NK-92 treated with Interleukin-12 subunit alpha and Interleukin-12 subunit beta, amount 100 ng/mL, for 24 hours (cell line): ENCODE measurements around the gene ECE2.
"Not testable (repeated sequence)": the region's sequence is repeated elsewhere in the genome, so short reads cannot be mapped to it uniquely, and the experiment has no call there.

Experiments
- DNase-seq: peaks from one replicate; lab custom pipeline; 2025; lab: John Stamatoyannopoulos, UW

Gene ECE2

DNA sequence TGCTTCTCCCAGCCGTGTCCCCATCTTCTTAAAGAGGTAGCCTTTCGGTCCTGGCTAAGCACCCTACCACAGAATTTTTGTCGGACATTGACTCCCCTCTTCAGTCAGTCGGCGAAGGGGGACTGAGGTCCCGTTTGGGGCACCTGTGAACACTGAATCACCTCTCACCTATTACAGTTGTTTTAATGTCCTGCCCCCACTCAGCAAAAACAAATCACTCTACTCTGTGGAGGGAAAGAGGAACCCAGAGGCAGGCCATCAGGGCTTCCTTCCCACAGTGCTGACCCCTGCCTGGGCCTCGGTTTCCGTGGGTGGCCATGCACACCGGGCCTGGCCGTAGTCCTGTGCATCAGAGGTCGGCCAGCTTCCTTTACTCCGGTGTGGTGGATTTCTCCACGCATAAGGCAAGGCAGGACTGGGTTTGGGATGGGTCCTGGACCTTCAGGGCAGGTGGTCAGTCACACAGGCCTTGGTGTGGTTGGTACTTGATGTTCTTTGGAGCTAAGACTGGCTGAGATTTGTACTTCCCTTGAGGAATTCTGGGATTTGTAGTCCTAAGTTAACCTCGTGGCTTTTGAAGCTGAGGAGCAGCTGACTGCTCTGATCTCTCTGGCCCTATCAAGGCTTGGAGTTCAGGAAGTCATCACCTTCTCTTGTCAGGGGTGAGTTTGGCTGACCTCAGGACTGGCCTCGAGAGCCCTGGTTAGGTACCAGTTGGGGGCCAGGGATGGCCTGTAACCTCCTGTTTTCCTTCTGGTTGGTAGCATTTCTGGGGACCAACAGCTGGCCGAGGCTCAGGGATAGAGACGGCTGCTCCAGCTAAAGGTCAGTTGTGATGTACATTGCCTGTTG lies 61.0 kb downstream of the ECE2 start:
- no peak for DNase-seq

DNA sequence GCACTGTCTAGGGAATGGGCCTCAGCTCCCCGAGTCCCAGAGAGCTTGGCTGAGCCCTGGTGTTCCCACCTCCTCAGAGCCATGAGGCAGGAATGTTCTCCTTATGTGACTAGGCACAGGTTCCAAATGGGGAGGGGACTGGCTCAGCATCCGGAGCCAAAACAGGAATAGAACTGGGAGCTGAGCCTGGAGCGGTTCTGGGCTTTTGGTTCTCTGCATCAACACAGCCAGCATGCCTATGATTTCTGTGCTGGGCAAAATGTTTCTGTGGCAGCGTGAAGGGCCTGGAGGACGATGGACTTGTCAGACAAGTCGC lies 61.5 kb downstream of the ECE2 start, which contains the start of gene FAM131A:
TSS of gene FAM131A (plus strand) at position 202 of the 316 bp plus-strand sequence. CDS start at position 233, 31 bp downstream.
- no peak for DNase-seq

DNA sequence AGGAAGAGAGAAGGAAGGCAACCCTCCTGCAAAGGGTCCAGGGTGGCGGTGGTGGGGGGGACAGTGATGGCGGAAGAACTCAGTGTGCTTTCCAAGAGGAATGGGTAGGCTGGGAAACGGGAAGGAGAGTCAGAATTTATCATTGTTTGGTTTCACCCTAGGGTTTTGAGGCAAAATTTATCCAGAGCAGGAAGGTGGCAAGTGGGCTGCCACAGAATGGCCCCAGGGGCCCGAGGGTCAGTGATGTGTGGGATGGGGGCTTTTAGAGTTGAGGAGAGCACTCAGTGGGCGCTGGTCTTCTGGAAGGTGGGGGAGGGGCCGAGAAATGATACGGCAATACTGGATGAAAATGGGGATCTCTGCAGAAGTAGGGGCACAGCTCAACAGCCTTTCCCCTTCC lies 62.2 kb downstream of the ECE2 start:
- no peak for DNase-seq

DNA sequence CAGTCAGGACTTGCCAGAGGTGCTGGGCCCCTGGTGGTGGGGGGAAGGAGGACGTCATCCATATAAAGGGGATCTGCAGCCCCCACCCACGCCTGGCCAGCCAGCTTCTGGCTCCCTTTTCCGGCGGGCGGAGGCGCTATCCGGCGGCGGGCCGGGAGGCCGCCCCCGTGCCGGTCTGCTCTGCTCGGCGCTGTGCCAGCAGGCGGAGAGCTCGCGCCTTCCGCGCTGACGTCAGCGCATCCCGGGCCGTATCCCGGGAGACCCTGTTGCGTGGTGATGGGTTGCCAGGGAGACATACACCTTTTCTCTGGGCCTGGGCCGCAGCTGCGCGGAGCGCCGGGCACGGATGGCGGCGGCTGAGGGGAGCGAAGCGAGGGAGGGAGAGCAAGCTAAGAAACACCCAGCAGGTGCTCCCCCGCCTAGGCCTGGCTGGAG lies 62.7 kb downstream of the ECE2 start:
- DNase-seq, result no peak

DNA sequence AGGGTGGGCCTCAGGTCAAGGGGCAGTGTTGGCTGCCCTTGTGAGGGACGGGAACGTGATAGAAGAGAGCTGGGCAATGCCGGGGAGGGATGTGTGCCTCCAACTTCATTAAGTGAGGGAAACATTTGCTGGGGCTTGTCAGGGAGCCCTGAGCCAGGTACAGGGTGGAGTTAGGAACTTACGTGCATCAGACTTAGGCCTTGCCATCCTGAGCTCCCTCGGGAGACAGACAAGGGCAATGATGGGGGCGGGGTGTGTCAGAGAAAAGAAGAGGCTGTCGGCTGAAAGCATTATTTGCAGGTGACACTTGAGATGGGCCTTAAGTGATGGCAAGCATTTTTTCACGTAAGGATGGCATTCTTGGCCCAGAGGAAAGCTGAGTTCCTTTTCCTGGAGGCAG lies 63.2 kb downstream of the ECE2 start:
- DNase-seq, result no peak

DNA sequence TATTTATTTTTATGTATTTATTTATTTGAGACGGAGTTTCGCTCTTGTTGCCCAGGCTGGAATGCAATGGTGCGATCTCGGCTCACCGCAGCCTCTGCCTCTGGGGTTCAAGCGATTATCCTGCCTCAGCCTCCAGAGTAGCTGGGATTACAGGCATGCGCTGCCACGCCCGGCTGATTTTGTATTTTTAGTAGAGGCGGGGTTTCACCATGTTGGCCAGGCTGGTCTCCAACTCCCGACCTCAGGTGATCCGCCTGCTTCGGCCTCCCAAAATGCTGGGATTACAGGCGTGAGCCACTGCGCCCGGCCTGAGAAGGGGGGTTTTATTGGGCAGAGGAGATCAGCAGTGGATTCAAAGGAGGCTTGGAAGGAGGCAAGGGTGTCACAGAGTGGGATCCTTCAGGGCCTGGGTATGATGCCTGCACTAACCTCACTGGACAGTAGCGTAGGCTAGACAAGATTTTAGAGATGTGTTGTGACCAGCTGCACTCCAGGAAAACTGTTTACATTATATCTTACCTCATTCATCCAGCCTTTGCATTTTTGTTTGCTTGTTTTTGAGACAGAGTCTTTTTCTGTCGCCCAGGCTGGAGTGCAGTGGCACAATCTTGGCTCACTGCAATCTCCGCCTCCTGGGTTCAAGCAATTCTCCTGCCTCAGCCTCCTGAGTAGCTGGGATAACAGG lies 63.8 kb downstream of the ECE2 start:
- not testable (repeated sequence) for DNase-seq

DNA sequence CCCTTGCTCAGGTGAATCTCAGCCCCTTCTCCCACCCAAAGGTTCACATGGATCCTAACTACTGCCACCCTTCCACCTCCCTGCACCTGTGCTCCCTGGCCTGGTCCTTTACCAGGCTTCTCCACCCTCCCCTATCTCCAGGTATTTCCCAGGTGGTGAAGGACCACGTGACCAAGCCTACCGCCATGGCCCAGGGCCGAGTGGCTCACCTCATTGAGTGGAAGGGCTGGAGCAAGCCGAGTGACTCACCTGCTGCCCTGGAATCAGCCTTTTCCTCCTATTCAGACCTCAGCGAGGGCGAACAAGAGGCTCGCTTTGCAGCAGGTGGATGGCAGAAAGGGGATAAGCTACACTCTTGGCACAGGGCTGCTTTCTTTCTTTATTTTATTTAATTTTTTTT lies 66.1 kb downstream of the ECE2 start:
- DNase-seq, result no peak
